Mesenchymal stem cell (in vitro differentiated cells and primary cell): ENCODE data around the gene FUT8.

Source experiments
- DNase-seq: peaks from one replicate; pipeline ENCODE4 v3.0.0-alpha.2; 2013
- H2AFZ ChIP-seq: one replicate; pipeline ENCODE4 v1.6.1; 2013; ENCODE audit warnings: low read depth, mild to moderate bottlenecking, control low read depth, inconsistent platforms, low read length, moderate library complexity
- H2AK5ac ChIP-seq: 2 replicates; pipeline ENCODE4 v1.6.1; 2013; ENCODE audit warnings: low read length, moderate library complexity, mild to moderate bottlenecking, inconsistent platforms; ENCODE audit not compliant: severe bottlenecking
- H2BK120ac ChIP-seq: one replicate; pipeline ENCODE4 v1.6.1; 2013; ENCODE audit warnings: low read depth, mild to moderate bottlenecking, inconsistent platforms, low read length, moderate library complexity
- H2BK12ac ChIP-seq, 2 experiments: one replicate each; pipeline ENCODE4 v1.6.1; 2013; ENCODE audit warnings: inconsistent platforms in 2 of 2, low read length in 2 of 2, mild to moderate bottlenecking in 2 of 2, moderate library complexity in 2 of 2, control low read depth in 1 of 2
- H2BK15ac ChIP-seq: one replicate; pipeline ENCODE4 v1.6.1; 2013; ENCODE audit warnings: mild to moderate bottlenecking, low read depth, inconsistent platforms; ENCODE audit not compliant: poor library complexity, severe bottlenecking
- H2BK5ac ChIP-seq: 2 replicates; pipeline ENCODE4 v1.6.1; 2013; ENCODE audit warnings: low read depth, mild to moderate bottlenecking, low read length, control low read depth, inconsistent platforms; ENCODE audit not compliant: poor library complexity, severe bottlenecking
- H3K14ac ChIP-seq, 2 experiments: one replicate each; pipeline ENCODE4 v1.6.1; 2013; ENCODE audit warnings: inconsistent platforms in 2 of 2, low read length in 2 of 2, control low read depth in 1 of 2, mild to moderate bottlenecking in 1 of 2, moderate library complexity in 1 of 2
- H3K18ac ChIP-seq, 2 experiments: one replicate each; pipeline ENCODE4 v1.6.1; 2013; ENCODE audit warnings: inconsistent platforms in 2 of 2, low read length in 2 of 2, control low read depth in 1 of 2, low read depth in 1 of 2, mild to moderate bottlenecking in 1 of 2
- H3K23ac ChIP-seq, 2 experiments: one replicate each; pipeline ENCODE4 v1.6.1; 2013; ENCODE audit warnings: inconsistent platforms in 2 of 2, low read length in 2 of 2, mild to moderate bottlenecking in 2 of 2, moderate library complexity in 2 of 2, control low read depth in 1 of 2
- H3K27ac ChIP-seq: 2 replicates; pipeline ENCODE4 v1.5.1; 2013; ENCODE audit warnings: mild to moderate bottlenecking, moderate library complexity, low read length, control low read depth, inconsistent platforms; ENCODE audit not compliant: poor library complexity, severe bottlenecking
- H3K27me3 ChIP-seq, 2 experiments: 2 replicates each; pipeline versions ENCODE4 v1.6.1 to v1.7.0; 2013; ENCODE audit warnings: low read length in 2 of 2, mild to moderate bottlenecking in 2 of 2, moderate library complexity in 2 of 2, control low read depth in 1 of 2, inconsistent platforms in 1 of 2; ENCODE audit not compliant: control insufficient read depth in 1 of 2, insufficient read depth in 1 of 2
- H3K36me3 ChIP-seq, 2 experiments: 2 replicates each; pipeline versions ENCODE4 v1.6.1 to v1.7.0; 2013; ENCODE audit warnings: low read length in 2 of 2, control low read depth in 1 of 2, inconsistent platforms in 1 of 2, low read depth in 1 of 2, mild to moderate bottlenecking in 1 of 2; ENCODE audit not compliant: insufficient read depth in 2 of 2, control insufficient read depth in 1 of 2
- H3K4ac ChIP-seq, 2 experiments: one replicate each; pipeline ENCODE4 v1.6.1; 2013; ENCODE audit warnings: inconsistent platforms in 2 of 2, low read length in 2 of 2, mild to moderate bottlenecking in 2 of 2, moderate library complexity in 2 of 2, control low read depth in 1 of 2, low read depth in 1 of 2
- H3K4me1 ChIP-seq: 2 replicates; pipeline ENCODE4 v1.6.1; 2013; ENCODE audit warnings: low read depth, low read length, control low read depth; ENCODE audit not compliant: control insufficient read depth, insufficient read depth
- H3K4me2 ChIP-seq: 2 replicates; pipeline ENCODE4 v1.6.1; 2013; ENCODE audit warnings: low read length, mild to moderate bottlenecking, inconsistent platforms; ENCODE audit not compliant: poor library complexity, severe bottlenecking
- H3K4me3 ChIP-seq, 2 experiments: 2 replicates each; pipeline versions ENCODE4 v1.5.1 to v1.7.0; 2013; ENCODE audit warnings: low read length in 2 of 2, mild to moderate bottlenecking in 2 of 2, control low read depth in 1 of 2, low read depth in 1 of 2; ENCODE audit not compliant: insufficient read depth in 1 of 2
- H3K79me1 ChIP-seq: replicated peaks from 2 replicates; pipeline ENCODE4 v1.6.1; 2013; ENCODE audit warnings: mild to moderate bottlenecking, control low read depth, low read length, inconsistent platforms; ENCODE audit not compliant: poor library complexity, severe bottlenecking
- H3K9ac ChIP-seq: 2 replicates; pipeline ENCODE4 v1.7.0; 2013; ENCODE audit warnings: mild to moderate bottlenecking, low read length, moderate library complexity
- H3K9me3 ChIP-seq: 2 replicates; pipeline ENCODE4 v1.7.0; 2013; ENCODE audit warnings: mild to moderate bottlenecking, low read length; ENCODE audit not compliant: control insufficient read depth
- H4K8ac ChIP-seq: one replicate; pipeline ENCODE4 v1.6.1; 2013; ENCODE audit warnings: inconsistent platforms, mild to moderate bottlenecking, low read length, moderate library complexity
- H4K91ac ChIP-seq: one replicate; pipeline ENCODE4 v1.6.1; 2013; ENCODE audit warnings: mild to moderate bottlenecking, low read length, inconsistent platforms
- WGBS: methylation state at CpG from one replicate; pipeline ENCODE4 v1.1.7; 2013; ENCODE audit warnings: mixed read lengths; 5-methylcytosine and 5-hydroxymethylcytosine counted together

FUT8 gene

DNA sequence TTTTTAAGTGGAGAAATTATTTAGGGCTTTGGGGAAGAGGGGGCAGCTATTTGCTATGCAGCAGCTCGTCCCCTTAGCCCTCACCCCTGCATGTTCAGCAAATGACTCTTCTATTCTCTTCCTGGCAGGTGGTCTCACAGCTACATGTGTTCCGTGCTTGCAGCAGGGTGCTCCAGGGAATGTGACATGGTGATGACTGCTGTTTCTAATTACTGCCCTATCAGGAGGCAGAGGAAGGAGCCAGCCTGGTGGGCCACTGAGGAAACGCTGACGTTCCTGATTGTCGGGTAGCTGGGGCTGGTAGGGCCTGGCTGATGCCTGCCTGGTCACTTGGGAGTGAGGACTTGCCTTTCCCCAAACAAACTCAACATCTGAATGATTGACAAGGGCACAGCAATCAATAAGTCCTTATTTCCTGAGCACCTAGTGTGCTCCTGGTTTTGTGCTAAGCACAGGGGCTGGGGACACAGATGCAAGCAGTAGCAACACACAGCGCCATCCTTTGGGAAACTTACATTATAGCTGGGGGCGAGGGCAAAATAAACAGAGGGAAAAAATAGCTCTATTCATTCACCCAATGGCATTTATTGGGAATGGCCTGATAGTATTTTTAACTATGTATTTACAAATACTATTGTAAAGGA, 377.8 kb downstream of the FUT8 start:
- H2AK5ac ChIP-seq: no peak overlapping the region
- no peak overlapping the region for H3K9ac ChIP-seq
- H2BK15ac ChIP-seq: no peak overlapping the region
- H3K4me1 ChIP-seq: peaks cover 6% of the 10 kb centered on the region
- H4K8ac ChIP-seq: no peak overlapping the region
- no peak overlapping the region for H3K4me3 ChIP-seq
- no peak overlapping the region for H2BK12ac ChIP-seq
- no peak overlapping the region for H3K23ac ChIP-seq
- H2AFZ ChIP-seq: no peak overlapping the region
- no peak overlapping the region for H3K4me2 ChIP-seq
- no peak overlapping the region for H2BK5ac ChIP-seq
- 40% methylated on average over 5 of the region's 7 CpGs for WGBS
- H2BK120ac ChIP-seq: no peak overlapping the region
- DNase-seq: no peak
- H3K79me1 ChIP-seq: no peaks in the 10 kb centered on the region
- no peak overlapping the region for H4K91ac ChIP-seq
- no peaks in the 10 kb centered on the region for H3K36me3 ChIP-seq
- H3K9me3 ChIP-seq: no peaks in the 10 kb centered on the region
- no peak overlapping the region for H3K4ac ChIP-seq
- H3K18ac ChIP-seq: no peak overlapping the region
- H3K14ac ChIP-seq: no peak overlapping the region
- peaks cover 30 to 36% of the 10 kb centered on the region in 2 experiments for H3K27me3 ChIP-seq
- H3K27ac ChIP-seq: no peak overlapping the region

DNA sequence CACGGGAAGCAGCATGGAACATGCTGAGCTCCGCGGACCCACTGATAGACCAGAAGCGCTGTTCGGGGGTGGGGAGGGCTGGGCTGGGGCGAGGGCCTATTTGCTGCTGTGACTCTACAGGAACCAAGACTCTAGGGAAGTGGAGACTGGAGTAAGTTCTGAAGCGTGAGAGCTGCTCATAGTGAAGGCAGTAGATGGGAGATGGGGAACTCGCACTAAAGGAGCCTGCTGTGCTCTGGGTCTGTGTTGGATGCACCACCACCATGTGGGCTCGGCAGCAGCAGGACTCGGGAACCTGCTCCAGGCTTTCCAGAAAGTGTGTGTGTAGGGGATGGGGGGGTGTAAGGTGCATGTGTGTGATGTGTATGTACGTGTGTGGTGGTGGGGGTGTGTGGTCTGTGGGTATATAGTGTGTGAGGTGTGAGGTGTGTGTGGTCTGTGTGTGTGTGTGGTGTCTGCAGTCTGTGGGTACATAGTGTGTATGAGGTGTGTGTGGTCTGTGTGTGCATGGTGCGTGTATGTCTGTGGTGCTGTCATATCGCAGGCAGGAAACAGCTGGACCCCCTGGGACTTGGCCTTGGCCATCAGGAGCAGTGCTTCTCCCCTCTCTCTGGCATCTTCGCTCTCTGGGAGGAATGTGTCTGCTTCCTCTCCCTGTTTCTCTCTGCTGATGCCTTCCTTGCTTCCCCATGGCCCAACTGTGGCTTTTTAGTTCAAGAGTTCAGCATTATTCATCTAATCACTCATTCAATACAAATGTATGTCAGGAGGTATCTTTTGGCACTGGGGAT, 378.9 kb downstream of the FUT8 start:
- Histone ChIP-seq H2AK5ac (no peak overlapping the region), H4K8ac (no peak overlapping the region), H2BK120ac (no peak overlapping the region), H3K27me3 (peaks cover 33 to 40% of the 10 kb centered on the region in 2 experiments), H3K18ac (no peak overlapping the region), H3K4ac (no peak overlapping the region), H3K9ac (no peak overlapping the region), H3K4me3 (no peak overlapping the region), H2BK12ac (no peak overlapping the region), H2BK5ac (no peak overlapping the region), H3K27ac (no peak overlapping the region), H3K23ac (peak overlapping the region in 1 of 2 experiments; percentile 46), H3K4me1 (peaks cover 6% of the 10 kb centered on the region), H3K36me3 (no peaks in the 10 kb centered on the region), H3K79me1 (no peaks in the 10 kb centered on the region), H2BK15ac (no peak overlapping the region), H3K4me2 (no peak overlapping the region), H4K91ac (no peak overlapping the region), H3K9me3 (no peaks in the 10 kb centered on the region), H3K14ac (peak overlapping the region in 1 of 2 experiments; percentile 72), H2AFZ (no peak overlapping the region)
- 71% methylated on average over 13 of the region's 14 CpGs for WGBS
- no peak for DNase-seq

GRCh38 chr14:65792208-65792905, 379.8 kb downstream of the FUT8 start:
- no peak for DNase-seq
- no peak overlapping the region for H4K91ac ChIP-seq
- H2BK12ac ChIP-seq: no peak overlapping the region
- no peak overlapping the region for H3K9ac ChIP-seq
- 57% methylated on average over 9 of the region's 9 CpGs for WGBS
- no peak overlapping the region for H3K27ac ChIP-seq
- no peak overlapping the region for H2AK5ac ChIP-seq
- no peak overlapping the region for H2BK5ac ChIP-seq
- H4K8ac ChIP-seq: no peak overlapping the region
- H2BK120ac ChIP-seq: no peak overlapping the region
- no peak overlapping the region for H3K4me3 ChIP-seq
- H2BK15ac ChIP-seq: no peak overlapping the region
- H3K18ac ChIP-seq: no peak overlapping the region
- no peaks in the 10 kb centered on the region for H3K9me3 ChIP-seq
- H2AFZ ChIP-seq: no peak overlapping the region
- H3K36me3 ChIP-seq: no peaks in the 10 kb centered on the region
- H3K4ac ChIP-seq: no peak overlapping the region
- H3K14ac ChIP-seq: no peak overlapping the region
- H3K79me1 ChIP-seq: no peaks in the 10 kb centered on the region
- H3K4me1 ChIP-seq: peaks cover 6% of the 10 kb centered on the region
- H3K27me3 ChIP-seq: peaks cover 27 to 41% of the 10 kb centered on the region in 2 experiments
- H3K23ac ChIP-seq: no peak overlapping the region
- no peak overlapping the region for H3K4me2 ChIP-seq
